Neural crest cell (in vitro differentiated cells): ENCODE results near the gene FAM13C. TPM values are rescaled to one million over a fixed set of nuclear protein-coding genes. Genes with fewer than 3 reads are reported as not detected.

Source experiments
- DNase-seq: peaks from one replicate; pipeline ENCODE4 v3.0.0; 2021; ENCODE audit warnings: low read depth, mixed read lengths, low spot score
- H3K27ac Mint-ChIP-seq: one replicate; pipeline ENCODE4 v1.8.0; 2021; ENCODE audit warnings: mild to moderate bottlenecking, mixed read lengths; ENCODE audit not compliant: unreplicated experiment
- H3K27me3 Mint-ChIP-seq: 2 replicates; pipeline ENCODE4 v1.8.0; 2021; ENCODE audit warnings: low read depth, mild to moderate bottlenecking, mixed read lengths
- H3K36me3 Mint-ChIP-seq: 2 replicates; pipeline ENCODE4 v1.8.0; 2021; ENCODE audit warnings: low read depth, mild to moderate bottlenecking, mixed read lengths
- H3K4me1 Mint-ChIP-seq: 2 replicates; pipeline ENCODE4 v1.8.0; 2021; ENCODE audit warnings: mixed read lengths
- H3K4me3 Mint-ChIP-seq: one replicate; pipeline ENCODE4 v1.8.0; 2021; ENCODE audit warnings: mild to moderate bottlenecking, mixed read lengths
- H3K9me3 Mint-ChIP-seq: 2 replicates; pipeline ENCODE4 v1.8.0; 2021; ENCODE audit warnings: mixed read lengths
- CTCF ChIP-seq: fragments of 200-600 bp; sonication (generic); conservative IDR thresholded peaks from 2 replicates; pipeline ENCODE4 v1.5.0; 2021; ENCODE audit warnings: antibody characterized with exemption, mild to moderate bottlenecking
- total RNA-seq: library from RNA; stranded (reverse); gene quantifications from 2 replicates; pipeline ENCODE4 v1.2.1, GENCODE V29; 2021

Gene FAM13C
- total RNA-seq, 1 donor from 2014 or later = 2.9 TPM

- Mint-ChIP-seq H3K4me1 (peaks cover 6% of the 10 kb centered on the region), H3K36me3 (no peaks in the 10 kb centered on the region), H3K27ac (no peak overlapping the region)
Observed at GRCh38 chr10:59285848-59286247, 76.5 kb downstream of the FAM13C start.

GRCh38 chr10:59285073-59285472 lies 77.3 kb downstream of the FAM13C start:
- no peaks in the 10 kb centered on the region for H3K27me3 Mint-ChIP-seq
- H3K4me1 Mint-ChIP-seq = peaks cover 6% of the 10 kb centered on the region
- H3K9me3 Mint-ChIP-seq = no peaks in the 10 kb centered on the region
- H3K36me3 Mint-ChIP-seq = no peaks in the 10 kb centered on the region
- TF ChIP-seq CTCF = no peak
- DNase-seq = no peak
- H3K4me3 Mint-ChIP-seq = no peak overlapping the region
- no peak overlapping the region for H3K27ac Mint-ChIP-seq

More at GRCh38 chr10:59285848-59286247, 76.5 kb downstream of the FAM13C start:
- Mint-ChIP-seq H3K27me3 (no peaks in the 10 kb centered on the region), H3K9me3 (no peaks in the 10 kb centered on the region), H3K4me3 (no peak overlapping the region)
- DNase-seq = no peak
- no peak for TF ChIP-seq CTCF

GRCh38 chr10:59284118-59284975 lies 78.0 kb downstream of the FAM13C start:
- Mint-ChIP-seq H3K9me3 (no peaks in the 10 kb centered on the region), H3K36me3 (no peaks in the 10 kb centered on the region), H3K4me1 (peaks cover 6% of the 10 kb centered on the region), H3K27me3 (no peaks in the 10 kb centered on the region), H3K27ac (no peak overlapping the region), H3K4me3 (no peak overlapping the region)
- DNase-seq = no peak
- no peak for TF ChIP-seq CTCF

GRCh38 chr10:59283456-59284091 lies 78.8 kb downstream of the FAM13C start:
- Mint-ChIP-seq H3K4me3 (no peak overlapping the region), H3K27ac (peak overlapping the region; percentile 57), H3K4me1 (peaks cover 6% of the 10 kb centered on the region), H3K27me3 (no peaks in the 10 kb centered on the region), H3K36me3 (no peaks in the 10 kb centered on the region), H3K9me3 (no peaks in the 10 kb centered on the region)
- DNase-seq = no peak
- TF ChIP-seq CTCF = no peak

GRCh38 chr10:59281861-59282260 lies 80.5 kb downstream of the FAM13C start:
- TF ChIP-seq CTCF = no peak
- DNase-seq = no peak
- Mint-ChIP-seq H3K27me3 (no peaks in the 10 kb centered on the region), H3K36me3 (no peaks in the 10 kb centered on the region), H3K4me3 (no peak overlapping the region), H3K27ac (no peak overlapping the region), H3K4me1 (peaks cover 6% of the 10 kb centered on the region), H3K9me3 (no peaks in the 10 kb centered on the region)
